ENCODE data around the gene CLCN6.

Gene CLCN6

DNA sequence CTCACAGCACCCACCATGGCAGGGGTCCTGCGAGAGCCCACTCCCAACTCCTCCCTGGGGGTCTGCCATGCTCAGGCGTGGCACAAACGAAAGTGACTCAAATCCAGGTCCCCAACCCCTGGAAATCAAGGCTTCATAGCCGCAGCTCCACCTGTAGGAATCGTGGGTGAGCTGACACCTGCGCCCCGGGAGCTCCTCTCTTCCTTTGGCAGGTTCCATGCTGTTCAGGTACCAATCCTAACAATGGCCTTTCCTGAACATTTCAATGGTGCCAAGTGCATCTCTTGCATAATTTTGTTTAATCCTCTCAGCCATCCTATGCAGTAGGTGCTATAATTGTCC, 81.6 kb downstream of the CLCN6 start:
- Histone ChIP-seq H3K4me1 (ENCODE audit: control insufficient read depth, insufficient read depth, low read length) (no peaks in the 10 kb centered on the region), H3K4me3 (ENCODE audit: low read depth, low read length) (no peak overlapping the region), H3K36me3 (ENCODE audit: control insufficient read depth in 2 of 2, insufficient read depth in 1 of 2, low read length in 2 of 2) (no peaks in the 10 kb centered on the region), H3K9me3 (ENCODE audit: control insufficient read depth, insufficient read depth, low read depth, low read length) (no peaks in the 10 kb centered on the region), H3K27ac (ENCODE audit: extremely low read depth, low read depth, low read length) (no peak overlapping the region)
- CTCF ChIA-PET = interaction anchor here (0.6 to 1.6 kb wide), 5 partner anchors 8 to 30 kb away, joined by 3 to 4 read pairs (median 3); no protein-coding TSS in a partner anchor
- TF ChIP-seq SCRT2 (tag by site-specific recombination; IDR thresholded peaks at IDR 0.05) = peak; percentile 50; the same call in 1 of the 2 replicates
- TF ChIP-seq, protein P1, sequence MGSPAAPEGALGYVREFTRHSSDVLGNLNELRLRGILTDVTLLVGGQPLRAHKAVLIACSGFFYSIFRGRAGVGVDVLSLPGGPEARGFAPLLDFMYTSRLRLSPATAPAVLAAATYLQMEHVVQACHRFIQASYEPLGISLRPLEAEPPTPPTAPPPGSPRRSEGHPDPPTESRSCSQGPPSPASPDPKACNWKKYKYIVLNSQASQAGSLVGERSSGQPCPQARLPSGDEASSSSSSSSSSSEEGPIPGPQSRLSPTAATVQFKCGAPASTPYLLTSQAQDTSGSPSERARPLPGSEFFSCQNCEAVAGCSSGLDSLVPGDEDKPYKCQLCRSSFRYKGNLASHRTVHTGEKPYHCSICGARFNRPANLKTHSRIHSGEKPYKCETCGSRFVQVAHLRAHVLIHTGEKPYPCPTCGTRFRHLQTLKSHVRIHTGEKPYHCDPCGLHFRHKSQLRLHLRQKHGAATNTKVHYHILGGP (tag by site-specific recombination; IDR thresholded peaks at IDR 0.05) = no peak
- POLR2A ChIA-PET = interaction anchor here (0.6 kb wide), 1 partner anchor 32 kb away, joined by 3 read pairs; no protein-coding TSS in a partner anchor

DNA sequence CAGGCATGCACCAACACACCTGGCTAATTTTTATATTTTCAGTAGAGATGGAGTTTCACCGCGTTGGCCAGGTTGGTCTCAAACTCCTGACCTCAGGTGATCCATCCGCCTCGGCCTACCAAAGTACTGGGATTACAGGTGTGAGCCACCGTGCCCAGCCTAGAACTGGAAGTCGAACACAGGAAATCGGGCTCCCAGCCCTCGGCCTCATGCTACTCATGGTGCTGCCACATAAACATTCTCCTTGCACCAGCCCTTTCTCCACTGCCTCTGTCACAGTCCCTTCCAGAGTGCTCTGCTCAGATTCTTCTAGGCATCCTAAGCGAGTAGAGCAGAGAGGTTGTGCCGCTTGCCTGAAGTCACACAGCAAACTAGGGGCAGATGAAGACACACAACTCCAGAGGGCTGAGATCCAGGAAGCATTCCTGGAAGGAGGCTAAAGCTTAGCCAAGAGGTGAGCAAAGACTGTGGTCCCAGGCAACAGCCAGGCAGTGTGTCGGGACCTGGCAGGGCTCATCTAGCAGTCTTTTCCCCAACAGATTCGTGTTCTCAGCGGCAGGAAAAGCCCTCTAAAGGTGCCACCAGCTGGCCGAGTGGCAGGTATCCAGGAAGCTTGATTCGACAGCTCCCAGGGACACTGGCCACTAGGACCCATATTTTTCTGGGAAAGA, 82.3 kb downstream of the CLCN6 start:
- Histone ChIP-seq H3K36me3 (ENCODE audit: control insufficient read depth in 2 of 2, insufficient read depth in 1 of 2, low read length in 2 of 2) (no peaks in the 10 kb centered on the region), H3K4me3 (ENCODE audit: low read depth, low read length) (no peak overlapping the region), H3K9me3 (ENCODE audit: control insufficient read depth, insufficient read depth, low read depth, low read length) (no peaks in the 10 kb centered on the region), H3K27ac (ENCODE audit: extremely low read depth, low read depth, low read length) (no peak overlapping the region), H3K4me1 (ENCODE audit: control insufficient read depth, insufficient read depth, low read length) (no peaks in the 10 kb centered on the region)
- TF ChIP-seq ZNF768 (tag by site-specific recombination; IDR thresholded peaks at IDR 0.05) (peak; percentile 62), PBX3 (CRISPR knock-in tag; IDR thresholded peaks at IDR 0.05) (no peak), ZBTB48 (tag by site-specific recombination; IDR thresholded peaks at IDR 0.05) (no peak), ZSCAN16 (tag by site-specific recombination; IDR thresholded peaks at IDR 0.05) (no peak), YY2 (tag by site-specific recombination; IDR thresholded peaks at IDR 0.05) (no peak), KLF16 (tag by site-specific recombination; IDR thresholded peaks at IDR 0.05) (no peak)
- TF ChIP-seq, protein P2, sequence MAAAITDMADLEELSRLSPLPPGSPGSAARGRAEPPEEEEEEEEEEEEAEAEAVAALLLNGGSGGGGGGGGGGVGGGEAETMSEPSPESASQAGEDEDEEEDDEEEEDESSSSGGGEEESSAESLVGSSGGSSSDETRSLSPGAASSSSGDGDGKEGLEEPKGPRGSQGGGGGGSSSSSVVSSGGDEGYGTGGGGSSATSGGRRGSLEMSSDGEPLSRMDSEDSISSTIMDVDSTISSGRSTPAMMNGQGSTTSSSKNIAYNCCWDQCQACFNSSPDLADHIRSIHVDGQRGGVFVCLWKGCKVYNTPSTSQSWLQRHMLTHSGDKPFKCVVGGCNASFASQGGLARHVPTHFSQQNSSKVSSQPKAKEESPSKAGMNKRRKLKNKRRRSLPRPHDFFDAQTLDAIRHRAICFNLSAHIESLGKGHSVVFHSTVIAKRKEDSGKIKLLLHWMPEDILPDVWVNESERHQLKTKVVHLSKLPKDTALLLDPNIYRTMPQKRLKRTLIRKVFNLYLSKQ (tag by site-specific recombination; IDR thresholded peaks at IDR 0.05; ENCODE audit: borderline replicate concordance) = no peak
- POLR2A ChIA-PET = interaction anchor here (0.6 kb wide), 1 partner anchor 32 kb away, joined by 3 read pairs; no protein-coding TSS in a partner anchor
- CTCF ChIA-PET = interaction anchor here (0.5 to 0.6 kb wide), 2 partner anchors 84 to 206 kb away, joined by 3 to 4 read pairs; no protein-coding TSS in a partner anchor

GRCh38 chr1:11888877-11889208, 82.9 kb downstream of the CLCN6 start:
- Histone ChIP-seq H3K9me3 (ENCODE audit: control insufficient read depth, insufficient read depth, low read depth, low read length) (no peaks in the 10 kb centered on the region), H3K27ac (ENCODE audit: extremely low read depth, low read depth, low read length) (no peak overlapping the region), H3K4me3 (ENCODE audit: low read depth, low read length) (no peak overlapping the region), H3K4me1 (ENCODE audit: control insufficient read depth, insufficient read depth, low read length) (no peaks in the 10 kb centered on the region), H3K36me3 (ENCODE audit: control insufficient read depth in 2 of 2, insufficient read depth in 1 of 2, low read length in 2 of 2) (no peaks in the 10 kb centered on the region)
- TF ChIP-seq ZNF121 (tag by site-specific recombination; IDR thresholded peaks at IDR 0.05) (no peak), ZNF169 (tag by site-specific recombination; IDR thresholded peaks at IDR 0.05) (no peak), BCL11B (tag by site-specific recombination; IDR thresholded peaks at IDR 0.05; ENCODE audit: low read depth) (no peak), SP3 (tag by site-specific recombination; IDR thresholded peaks at IDR 0.05) (no peak), ZFHX2 (tag by site-specific recombination; conservative IDR thresholded peaks at IDR 0.05) (no peak), ZNF433 (tag by site-specific recombination; IDR thresholded peaks at IDR 0.05; ENCODE audit: low read depth) (no peak), HOXC10 (CRISPR knock-in tag; IDR thresholded peaks at IDR 0.05) (no peak), KLF7 (tag by site-specific recombination; IDR thresholded peaks at IDR 0.05; ENCODE audit: borderline replicate concordance) (no peak), PRDM10 (tag by site-specific recombination; IDR thresholded peaks at IDR 0.05) (no peak), ZNF146 (tag by site-specific recombination; IDR thresholded peaks at IDR 0.05) (no peak), SETDB1 (IDR thresholded peaks at IDR 0.05; ENCODE audit: insufficient read length, low read length) (no peak), MEIS1 (CRISPR knock-in tag; IDR thresholded peaks at IDR 0.05; ENCODE audit: borderline replicate concordance) (no peak), ZNF174 (tag by site-specific recombination; IDR thresholded peaks at IDR 0.05) (no peak), ZNF561 (tag by site-specific recombination; IDR thresholded peaks at IDR 0.05; ENCODE audit: borderline replicate concordance) (no peak), ZNF776 (tag by site-specific recombination; IDR thresholded peaks at IDR 0.05; ENCODE audit: borderline replicate concordance) (no peak), ZNF366 (tag by site-specific recombination; conservative IDR thresholded peaks at IDR 0.05) (no peak)
- CTCF ChIA-PET = interaction anchor here (0.6 kb wide), 1 partner anchor 205 kb away, joined by 3 read pairs; no protein-coding TSS in a partner anchor
- POLR2A ChIA-PET = no interaction called here

Data from HEK293 (cell line).